GM21576 (cell line): ENCODE results near the gene PODXL.

ENCODE experiments used
- ATAC-seq: cut with Tn5 transposase; IDR thresholded peaks from one replicate; pipeline ENCODE4 v1.9.1; 2021; ENCODE audit warnings: mild to moderate bottlenecking, moderate library complexity; ENCODE audit not compliant: unreplicated experiment

Gene PODXL

DNA sequence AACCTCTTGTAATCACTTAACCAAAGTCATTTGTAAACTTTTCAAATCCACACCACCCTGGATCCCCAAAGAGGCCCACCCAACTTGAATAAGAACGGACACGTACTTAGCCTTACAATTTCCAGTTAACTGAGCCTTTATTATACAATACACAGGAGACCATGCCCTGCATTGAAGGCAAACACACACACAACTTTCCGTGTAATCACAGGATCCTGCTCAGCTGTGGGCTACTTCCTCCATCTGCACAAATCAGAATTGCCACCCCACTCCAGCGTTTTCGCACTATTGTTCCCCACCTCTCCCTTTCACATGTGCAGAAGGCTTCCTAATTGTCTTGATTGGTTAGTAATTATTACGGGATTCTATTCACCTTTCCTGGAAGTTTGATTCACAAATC lies 12.1 kb upstream of the PODXL start:
- no peak for ATAC-seq

DNA sequence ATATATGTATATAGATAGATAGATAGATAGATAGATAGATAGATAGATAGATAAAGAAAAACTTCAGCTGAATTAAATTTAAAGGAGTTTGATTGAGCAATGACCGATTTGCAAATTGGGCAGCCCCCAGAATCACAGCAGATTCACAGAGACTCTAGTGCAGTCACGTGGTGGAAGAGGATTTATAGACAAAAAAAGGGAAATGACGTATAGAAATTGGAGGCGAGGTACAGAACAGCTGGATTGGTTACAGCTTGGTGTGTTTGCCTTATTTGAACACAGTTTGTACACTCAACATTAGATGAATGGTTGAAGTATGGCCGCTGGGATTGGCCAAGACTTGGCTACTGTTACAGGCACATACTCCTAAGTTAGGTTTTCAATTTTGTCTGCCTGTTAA lies 8.2 kb upstream of the PODXL start:
- no peak for ATAC-seq

DNA sequence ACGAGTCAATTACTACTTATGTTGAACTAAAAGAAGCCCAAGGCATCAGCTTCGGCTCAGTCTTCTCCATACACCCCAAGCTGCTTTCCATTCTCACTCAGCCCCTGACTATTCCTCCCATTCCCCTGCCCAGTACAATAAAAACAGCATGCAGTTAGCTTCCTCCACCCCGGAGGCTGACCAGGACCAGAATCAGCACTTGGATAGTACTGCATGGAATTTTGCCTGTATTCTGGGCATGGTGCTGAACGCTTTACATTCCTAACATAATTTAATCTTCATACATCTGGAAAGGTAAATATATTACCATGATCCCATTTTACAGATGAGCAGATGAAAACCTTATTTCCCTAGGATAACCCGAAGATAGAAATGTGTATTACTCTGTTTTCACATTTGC lies 7.5 kb upstream of the PODXL start:
- no peak for ATAC-seq

DNA sequence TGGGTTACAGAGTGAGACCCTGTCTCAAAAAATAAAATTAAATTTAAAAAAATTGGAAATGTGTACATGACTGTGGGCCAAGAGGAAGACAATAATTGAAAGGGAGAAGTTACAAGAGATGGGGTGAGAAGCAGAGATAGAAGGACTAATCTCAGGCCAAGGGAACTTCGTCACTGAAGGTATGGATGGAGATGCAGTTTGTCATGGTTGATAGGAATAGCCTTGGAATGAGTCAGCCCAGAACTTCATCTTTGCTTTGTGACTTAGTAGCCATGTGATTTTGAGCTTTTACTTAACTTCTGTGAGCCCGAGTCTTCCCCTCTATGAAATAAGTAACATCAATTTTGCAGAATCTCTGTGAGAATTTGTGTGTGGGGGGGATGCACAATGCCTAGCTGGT lies 6.5 kb upstream of the PODXL start:
- no peak for ATAC-seq

DNA sequence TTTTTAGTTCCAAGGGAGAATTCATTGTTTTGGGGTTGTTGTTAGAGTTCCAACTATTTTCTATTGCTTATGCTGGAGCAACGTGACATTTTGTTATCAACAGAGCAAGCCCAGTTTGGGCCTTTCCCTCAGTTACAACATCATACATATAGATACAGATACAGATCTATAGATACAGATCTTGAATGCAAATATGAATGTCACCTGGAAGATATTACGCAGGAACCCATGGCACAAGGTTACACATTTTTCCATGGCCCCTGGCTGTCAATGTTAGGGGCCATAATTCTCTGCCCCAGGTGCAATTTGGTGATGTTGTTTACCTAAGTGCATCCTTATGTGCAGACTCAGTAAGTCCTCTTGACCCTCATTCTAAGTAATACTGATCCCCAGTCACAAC lies 3.6 kb upstream of the PODXL start:
- no peak for ATAC-seq

DNA sequence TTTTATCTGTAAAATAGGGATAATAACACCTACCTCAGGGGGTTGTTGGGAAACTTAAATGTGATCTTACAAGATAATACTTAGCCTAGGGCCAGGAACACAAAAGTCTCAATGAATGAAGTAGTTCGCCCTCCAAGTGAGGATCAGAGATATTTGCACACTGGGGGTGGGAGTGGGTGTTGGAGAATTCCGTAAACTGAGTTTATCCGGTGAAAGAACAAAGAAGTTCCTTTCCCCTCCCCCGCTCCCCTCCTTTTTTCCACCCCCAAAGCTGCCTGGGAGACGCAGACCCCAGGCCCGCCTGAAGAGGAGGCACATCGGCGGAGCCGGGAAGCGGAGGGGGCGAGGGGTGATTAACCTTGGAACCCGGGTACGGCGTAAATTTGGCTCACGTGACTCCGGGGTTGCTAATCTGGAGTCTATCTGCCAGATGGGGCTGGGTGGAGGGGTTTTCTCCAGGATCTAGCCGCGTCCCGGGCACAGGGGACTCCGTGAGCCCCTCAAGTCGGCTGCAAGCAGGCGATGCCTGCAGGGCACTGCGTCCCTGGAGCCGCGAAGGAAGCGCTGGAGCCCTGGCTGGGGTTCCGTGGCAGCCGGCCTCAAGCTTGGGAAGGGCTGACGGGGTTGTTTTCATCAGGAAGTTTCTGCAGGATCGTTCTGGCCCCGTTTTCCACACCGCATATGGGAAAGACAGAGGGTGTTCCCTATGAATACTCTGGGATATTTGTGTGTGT lies 1.4 kb upstream of the PODXL start:
- no peak for ATAC-seq

DNA sequence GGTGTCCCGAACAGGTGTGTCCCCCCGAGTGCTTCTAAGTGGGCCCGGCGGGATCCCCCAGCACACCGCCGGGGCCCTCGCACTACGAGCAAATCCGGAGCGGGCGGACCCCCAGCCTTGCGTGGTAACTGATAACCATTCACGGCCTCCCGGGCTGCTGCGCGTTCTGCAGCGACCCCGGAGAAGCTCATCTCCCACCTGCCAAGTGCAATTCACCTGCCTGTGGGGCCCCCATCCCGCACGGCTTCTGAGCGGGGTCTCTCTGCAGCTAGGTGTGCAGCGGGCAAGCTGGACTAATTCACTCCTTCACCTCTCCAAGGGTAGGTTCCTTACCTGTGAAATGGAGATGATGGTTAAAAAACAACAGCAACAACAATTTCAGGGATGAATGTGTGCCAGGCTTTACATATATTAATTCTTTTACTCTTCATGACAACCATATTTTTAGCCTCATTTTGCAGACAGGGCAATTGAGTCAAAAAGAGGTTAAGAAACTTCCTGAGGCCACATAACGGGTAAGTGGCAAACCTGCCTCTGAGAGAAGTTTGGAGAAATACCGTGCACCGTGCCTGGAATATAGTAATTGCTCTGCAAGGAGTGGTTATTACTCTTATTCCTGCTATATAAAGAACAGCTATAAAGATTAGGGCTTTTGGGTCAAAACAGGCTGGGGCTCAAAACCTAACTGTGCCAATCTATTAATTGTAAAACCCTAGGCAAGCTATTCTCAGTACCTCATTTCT lies 652 bp upstream of the PODXL start:
- ATAC-seq, result no peak

DNA sequence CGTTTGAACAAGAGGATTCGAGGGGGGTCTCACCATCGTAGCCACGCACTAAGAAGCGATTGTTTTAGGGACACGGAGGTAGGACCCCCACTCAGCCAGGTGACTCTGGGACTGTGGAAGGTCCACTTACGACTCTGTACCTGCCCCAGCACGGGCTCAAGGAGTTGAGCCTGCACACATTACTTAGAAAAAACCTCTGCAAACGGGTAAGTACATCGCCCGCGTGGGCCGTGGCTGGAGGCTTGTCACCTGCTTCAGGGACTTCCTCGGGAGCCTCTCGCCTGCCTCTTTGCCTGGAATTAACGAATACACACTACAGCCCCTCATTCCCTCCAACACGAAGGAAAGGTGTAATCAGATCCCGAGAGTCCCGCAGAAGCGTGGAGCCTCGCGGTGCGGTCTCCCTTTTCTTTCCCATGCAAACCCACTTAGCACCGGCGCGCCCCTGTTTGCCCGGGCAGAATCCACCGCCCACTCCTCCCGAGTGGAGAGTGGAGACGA lies 826 bp downstream of the PODXL start:
- ATAC-seq, result no peak

DNA sequence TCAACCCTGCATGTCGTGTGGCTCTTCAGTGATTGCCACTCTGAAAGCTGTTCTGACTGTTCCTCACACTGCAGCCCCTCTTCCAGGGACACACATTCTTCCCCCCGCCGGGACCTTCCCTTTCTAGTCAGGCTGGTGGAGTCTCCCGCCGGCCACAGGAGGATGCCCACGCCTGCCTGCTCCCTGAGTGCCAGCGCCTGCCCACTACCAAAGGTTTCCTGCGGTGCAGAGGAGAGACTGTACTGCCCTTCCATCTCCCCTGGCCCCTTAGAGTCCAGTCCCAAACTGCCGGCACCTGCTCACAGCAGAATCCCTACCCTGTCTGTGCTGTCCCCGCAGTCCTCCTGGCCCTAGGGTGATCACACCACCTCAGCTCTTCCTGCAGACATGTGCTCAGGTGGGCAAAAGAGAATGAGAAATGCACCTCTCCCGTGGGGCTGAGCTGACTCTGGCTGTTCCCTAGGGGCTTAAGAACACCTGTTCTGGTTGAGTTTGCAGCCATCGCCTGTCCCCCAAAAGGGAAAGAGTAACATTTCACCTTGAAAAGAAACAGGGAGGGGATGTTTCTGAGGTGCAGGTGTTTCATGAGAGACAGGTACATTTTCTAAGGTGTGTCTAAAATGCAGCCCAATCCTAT lies 1.4 kb downstream of the PODXL start:
- no peak for ATAC-seq

DNA sequence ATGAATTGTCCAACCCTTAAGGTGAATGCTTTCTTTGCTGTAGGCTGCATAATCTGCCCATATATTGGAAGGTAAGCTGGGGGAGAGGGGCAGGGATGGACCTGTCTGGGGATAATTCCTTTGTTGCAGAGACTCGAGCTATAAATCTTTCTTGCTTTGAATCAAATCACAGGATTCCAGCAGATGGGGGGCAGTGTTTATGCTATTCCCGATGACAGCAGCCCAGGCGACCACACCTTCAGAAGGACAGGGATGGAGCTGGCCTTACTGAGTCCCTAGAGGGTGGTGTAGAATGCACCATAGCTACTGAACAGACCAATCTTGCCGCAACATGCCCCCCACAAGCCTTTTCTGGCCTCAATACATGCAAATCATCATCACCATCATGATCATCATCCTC lies 2.5 kb downstream of the PODXL start:
- ATAC-seq, result no peak

DNA sequence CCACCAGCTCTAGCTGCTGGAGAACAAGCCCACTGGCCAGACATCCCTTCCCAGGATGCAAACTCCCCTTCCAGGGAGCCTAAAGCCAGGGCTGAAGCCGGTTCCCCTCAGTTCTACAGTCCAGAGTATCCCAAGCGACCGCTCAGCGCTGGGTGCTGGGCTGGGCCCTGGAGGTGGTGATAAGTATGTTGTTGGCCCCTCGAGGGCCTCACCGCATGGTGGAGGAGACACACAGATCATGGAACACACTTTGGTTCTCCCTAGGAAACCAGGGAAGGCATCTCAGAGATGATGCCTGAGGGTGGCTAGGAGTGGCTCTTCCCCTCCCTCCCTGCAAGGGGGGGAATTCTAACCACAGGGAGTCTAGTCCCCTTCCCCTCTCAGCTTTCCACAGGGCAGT lies 4.4 kb downstream of the PODXL start:
- ATAC-seq, result no peak

DNA sequence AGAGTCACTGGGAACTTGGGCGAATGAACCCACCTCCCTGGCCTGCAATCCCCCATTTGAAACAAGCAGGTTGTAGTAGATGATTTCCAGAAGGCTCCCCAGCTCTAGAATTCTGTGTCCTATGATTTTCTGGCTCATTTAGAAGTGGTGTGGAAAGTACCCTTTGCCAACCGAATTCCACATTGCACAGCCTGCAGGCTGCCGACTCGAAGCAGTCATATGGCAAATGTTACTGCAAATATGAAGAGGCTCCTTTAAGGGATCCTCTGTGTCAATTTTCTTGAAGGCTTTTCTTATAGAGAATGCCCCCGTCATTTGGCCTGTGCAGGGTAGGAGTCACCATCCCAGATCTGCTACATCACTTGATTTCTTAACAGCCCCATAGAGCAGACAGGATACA lies 5.6 kb downstream of the PODXL start:
- ATAC-seq, result no peak

DNA sequence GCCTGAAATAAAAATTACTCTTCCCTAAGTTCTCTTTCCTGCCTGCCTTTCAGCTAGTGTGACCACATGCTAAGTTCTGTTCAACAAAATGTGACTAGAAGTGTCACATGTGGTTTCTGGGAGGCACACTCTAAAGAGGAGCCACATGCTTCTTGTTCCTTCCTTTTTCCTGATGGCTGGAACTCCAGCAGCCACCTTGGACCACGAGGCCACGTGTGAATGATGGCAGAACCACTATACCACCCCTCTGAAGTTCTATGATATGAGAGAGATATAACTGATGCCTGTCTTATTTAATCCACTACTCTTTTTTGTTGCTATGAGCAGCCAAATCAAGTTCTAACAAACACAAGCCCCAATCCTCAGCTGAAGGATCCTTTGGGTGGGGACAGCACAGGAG lies 8.1 kb downstream of the PODXL start:
- ATAC-seq, result no peak

DNA sequence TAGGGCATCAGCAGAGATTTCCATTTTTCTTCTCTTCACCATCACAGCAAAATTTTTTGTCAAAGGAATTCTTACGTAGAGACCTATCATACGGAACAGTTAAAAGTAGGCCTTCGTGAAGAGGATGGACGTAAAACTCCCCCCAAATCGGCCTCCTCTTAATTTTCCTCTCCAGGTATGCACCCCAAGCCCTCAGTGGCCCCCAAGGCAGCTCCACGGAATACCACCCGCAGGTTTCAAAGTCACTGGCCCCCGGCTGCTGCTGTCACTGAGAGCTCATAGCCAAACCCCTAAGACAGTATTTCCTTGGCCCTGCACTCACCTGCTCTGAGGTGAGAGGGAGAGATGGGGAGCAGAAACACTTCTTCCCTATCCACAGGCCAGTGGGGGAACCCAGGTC lies 8.8 kb downstream of the PODXL start:
- ATAC-seq, result no peak

DNA sequence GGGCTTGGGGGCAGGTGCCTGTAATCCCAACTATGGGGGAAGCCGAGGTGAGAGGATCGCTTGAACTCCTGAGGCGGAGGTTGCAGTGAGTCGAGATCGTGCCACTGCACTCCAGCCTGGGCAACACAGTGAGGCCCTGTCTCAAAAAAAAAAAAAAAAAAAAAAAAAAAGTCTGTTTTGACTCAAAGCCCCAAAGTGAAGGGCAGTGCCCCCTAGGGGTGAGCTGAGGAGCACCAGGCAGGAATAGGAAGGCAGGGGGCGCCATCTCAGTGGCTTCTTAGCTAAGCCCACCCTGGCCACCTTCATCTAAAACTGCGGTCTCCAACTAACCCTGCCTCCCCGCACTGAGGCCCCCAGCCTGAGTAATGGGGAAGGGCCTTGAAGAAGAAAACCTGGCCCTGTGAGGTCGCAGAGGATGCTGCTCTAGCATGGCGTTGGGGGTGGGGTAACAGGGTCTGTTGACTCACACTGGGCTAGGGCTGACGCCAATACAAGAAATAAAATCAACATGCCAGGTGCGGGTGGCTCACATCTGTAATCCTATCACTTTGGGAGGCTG lies 9.8 kb downstream of the PODXL start:
- ATAC-seq, result no peak

DNA sequence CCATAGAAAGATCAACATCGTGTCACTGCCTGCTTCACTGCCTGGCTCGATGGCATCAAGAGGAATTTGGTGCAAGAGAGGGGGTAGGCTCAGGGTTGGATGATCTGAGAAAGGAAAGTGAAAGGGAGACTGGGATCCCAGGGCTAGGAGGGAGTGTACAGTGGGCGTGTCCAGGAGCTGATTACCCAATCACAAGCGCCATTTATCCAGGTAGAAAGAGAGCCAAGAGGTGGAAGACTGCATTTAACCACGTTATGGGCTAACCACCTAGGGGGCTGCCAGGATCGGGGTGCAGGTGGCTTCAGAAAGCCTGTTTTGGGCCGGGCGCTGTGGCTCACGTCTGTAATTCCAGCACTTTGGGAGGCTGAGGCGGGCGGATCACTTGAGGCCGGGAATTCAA lies 10.3 kb downstream of the PODXL start:
- ATAC-seq, result no peak

DNA sequence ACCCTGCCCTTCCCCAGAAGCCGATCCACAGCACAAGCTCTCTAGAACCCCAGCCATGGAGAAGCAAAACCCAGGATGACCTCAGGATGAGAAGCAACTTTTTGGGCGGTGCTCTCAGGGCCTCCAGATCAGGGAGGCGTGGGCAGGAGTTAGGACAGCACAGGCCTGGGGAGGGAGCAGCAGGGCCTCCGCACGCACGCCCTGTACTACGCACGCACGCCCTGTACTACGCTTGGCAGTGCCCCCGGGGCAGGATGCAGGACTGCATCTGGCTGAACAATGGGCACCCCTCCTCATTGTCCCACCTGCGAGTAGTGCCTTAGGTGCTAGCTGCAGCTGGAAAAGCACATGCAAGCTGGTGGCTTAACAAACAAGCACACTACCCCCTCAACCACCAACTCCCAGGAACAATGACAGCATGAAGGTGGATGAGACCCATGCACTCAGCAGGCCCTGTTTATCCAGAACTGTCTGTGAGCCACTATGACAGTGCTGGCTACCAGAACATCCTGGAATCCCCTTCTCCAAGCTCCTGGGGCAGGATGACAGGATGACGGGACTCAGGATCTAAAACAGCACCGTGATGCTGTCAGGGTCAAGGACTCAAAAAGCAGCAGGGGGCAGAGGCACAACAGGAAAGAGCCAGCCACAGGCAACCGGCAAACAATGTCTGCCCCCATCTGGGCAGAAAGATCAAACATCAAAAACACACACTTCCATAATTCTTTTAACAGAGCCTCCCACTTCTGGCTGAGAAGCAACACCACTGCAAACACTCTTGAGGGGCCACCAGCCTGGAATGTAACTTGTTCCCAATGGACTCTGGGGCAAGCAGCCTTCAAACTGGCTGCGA lies 11.8 kb downstream of the PODXL start:
- ATAC-seq, result no peak

DNA sequence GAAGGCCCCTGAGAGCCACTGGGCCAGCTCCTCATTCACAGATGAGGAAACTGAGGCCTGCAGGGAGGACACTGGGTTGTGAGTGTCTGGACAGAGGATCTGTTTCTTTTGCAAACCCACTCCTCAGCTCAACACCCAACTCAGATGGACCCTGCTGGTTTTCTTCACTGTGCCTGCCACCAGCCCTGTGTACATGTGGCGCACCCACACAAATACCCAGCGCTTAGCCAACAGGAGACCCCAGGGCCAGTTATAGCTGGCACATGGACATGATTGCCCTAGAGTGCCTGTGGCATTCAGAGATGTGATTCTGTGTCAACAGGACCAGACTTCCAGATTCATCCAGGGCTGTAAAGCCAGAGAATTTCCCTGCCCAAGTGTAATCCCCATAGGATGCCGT lies 12.4 kb downstream of the PODXL start:
- no peak for ATAC-seq

DNA sequence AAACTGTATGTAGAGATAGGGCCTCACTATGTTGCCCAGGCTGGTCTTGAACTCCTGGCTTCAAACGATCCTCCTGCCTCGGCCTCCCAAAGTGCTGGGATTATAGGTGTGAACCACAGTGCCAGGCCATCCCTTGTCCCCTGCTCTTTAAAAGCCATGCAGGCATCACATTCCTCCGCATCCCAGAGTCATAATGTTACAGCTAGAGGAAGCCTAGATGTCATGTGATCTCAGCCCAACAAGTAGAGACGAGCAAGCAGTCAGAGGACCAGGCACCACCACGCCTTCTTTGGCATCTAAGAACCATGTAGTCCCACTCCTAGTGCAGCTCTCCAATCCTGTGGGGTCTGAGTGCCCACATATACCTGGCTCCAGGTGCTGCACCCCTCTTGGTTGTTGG lies 13.1 kb downstream of the PODXL start:
- ATAC-seq, result no peak

DNA sequence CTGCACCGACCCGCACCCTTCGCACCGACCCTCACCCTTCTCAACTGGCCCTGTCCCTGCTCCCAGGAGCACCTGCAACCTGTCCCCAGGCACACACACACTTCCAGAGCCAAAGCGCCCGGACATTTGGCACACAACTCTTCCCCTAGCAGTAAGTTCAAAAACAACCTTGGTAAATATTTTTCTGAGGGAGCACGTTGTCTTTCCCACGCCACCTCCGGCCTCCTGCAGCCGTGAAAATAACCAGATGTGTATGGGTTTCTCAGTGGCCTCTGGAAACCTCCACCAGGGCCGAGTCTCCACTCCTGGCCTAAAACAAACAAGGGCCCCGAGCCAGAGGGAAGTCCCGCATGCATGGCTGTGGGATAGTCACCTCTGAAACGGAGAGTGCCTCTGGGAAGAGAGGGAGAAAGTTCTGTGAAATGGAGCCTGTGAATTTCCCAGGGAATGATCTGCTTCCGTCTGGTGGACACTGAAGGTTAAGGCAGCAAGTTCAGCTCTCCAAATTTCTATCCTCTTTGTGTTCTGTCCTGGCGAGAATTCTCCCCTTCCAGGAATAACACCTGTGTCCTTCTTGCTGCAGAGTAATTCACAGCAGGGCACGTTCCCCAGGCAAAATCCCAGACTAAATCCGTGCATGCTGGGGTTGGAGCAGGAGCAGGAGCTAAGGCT lies 15.8 kb downstream of the PODXL start:
- ATAC-seq, result no peak
